NCI-H1436 treated with DMSO at 0.1 percent for 48 hours (cell line): Measurements from ENCODE around the gene NKAIN2.
"Not testable (repeated sequence)": the region's sequence is repeated elsewhere in the genome, so short reads cannot be mapped to it uniquely, and the experiment has no call there.

ENCODE experiments used
- DNase-seq: peaks from one replicate; lab custom pipeline; 2025; lab: John Stamatoyannopoulos, UW

The NKAIN2 gene

GRCh38 chr6:124433387-124434160, 629.9 kb downstream of the NKAIN2 start:
- no peak for DNase-seq

GRCh38 chr6:124434421-124434820, 630.8 kb downstream of the NKAIN2 start:
- DNase-seq = no peak

DNA sequence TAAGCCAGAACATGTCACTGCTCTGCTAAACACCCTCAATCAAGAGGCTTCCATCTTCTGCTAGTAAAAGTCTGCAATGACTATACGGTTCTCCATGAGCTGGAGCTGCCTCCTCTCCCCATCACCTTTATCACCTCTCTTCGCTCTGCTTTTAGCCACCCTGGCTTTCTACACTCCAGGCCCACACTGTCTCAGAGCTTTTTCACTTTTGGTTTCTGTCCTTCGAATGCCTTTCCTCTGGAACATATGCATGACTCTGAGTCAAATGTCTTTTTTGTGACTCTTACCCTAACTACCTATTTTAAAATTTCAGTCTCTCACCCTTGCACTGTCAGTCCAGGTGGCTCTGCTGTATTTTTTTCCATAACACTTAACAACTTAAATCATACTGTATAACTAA, 633.1 kb downstream of the NKAIN2 start:
- no peak for DNase-seq

DNA sequence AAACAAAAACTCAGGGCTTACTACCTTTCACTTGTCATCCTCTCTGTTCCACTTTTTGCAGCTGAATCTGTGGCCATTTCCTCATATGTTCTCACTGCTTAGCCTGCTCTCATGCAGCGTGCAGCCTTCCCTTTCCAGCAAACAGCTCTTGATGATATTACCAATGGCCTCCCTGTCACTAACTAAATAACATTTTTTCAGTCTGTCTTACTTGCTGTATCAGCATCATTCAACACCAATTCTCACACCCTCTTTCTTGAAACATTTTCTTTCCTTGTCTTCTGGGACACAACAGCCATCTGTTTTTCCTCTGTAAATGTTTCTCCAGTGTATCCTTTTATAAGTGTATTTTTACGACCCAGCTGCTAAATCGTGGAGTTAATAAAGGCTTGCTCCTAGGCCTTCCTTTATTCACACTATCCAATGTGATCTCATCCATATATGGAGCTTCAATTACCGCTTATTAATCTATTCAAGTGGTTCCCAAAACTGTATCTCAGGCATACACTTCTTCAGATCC, 634.9 kb downstream of the NKAIN2 start:
- no peak for DNase-seq

DNA sequence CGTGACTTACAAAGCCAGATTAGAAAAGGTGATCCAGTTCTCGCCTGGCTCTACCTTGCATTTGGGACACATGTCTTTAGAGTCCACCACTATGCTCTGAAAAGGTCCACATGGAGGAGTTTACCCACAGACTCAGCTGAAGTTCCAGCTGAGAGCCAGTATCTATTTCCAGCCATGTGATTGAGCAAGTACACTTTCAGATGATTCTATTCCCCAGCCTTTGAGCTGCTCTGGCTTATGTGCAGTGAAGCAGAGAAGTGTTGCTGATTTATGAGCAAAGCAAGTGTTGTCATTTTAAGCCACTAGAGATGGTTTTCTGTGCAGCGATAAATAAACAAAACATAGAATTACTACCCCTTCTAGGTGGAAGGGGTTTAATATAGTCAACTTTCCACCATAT, 637.8 kb downstream of the NKAIN2 start:
- DNase-seq = no peak

GRCh38 chr6:124443541-124443940, 639.9 kb downstream of the NKAIN2 start:
- DNase-seq = no peak

- DNase-seq = no peak
These were observed 641.9 kb downstream of the NKAIN2 start for GRCh38 chr6:124445581-124445980.

DNA sequence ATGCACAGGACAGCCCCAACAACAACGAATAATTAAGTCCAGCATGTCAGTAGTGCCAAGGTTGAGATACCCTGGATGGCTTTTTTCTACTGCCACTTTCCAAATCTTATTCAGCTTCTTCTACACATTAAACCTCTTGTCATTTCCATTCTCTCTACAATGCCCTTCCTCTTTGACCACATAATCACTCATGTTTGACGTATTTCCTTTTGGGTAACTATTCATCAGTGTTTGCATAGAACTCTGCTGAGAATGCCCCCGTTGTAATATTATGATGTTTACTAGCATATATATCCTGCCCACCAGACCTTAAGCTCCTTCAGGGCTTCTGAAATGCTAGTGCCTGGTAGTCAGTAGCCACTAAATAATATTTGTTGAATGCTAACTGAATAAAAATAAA, 643.3 kb downstream of the NKAIN2 start:
- DNase-seq = no peak

DNA sequence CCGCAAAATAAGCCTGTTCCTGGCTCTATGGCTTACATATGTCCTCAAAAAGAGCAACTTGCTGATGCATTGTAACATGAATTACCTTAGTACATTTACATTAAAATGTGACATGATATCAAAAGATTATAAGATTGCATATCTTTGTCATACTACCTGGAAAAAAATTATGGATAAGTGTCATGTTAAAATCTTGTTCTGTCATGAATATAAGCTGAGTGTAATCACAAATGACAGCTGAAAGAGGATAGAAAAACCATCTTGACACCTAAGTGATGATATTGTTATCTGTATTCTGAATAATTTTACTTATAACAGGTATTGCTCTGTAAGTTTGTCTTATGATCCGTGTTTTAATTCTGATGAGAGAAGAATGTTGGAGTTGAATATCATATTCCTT, 655.6 kb downstream of the NKAIN2 start:
- DNase-seq = no peak

GRCh38 chr6:124462750-124463149, 659.1 kb downstream of the NKAIN2 start:
- no peak for DNase-seq

GRCh38 chr6:124463271-124463670, 659.6 kb downstream of the NKAIN2 start:
- DNase-seq = no peak

- DNase-seq = not testable (repeated sequence)
These were observed 660.9 kb downstream of the NKAIN2 start for GRCh38 chr6:124464600-124464999.

- DNase-seq = no peak
These were observed 663.3 kb downstream of the NKAIN2 start for GRCh38 chr6:124466949-124467348.

GRCh38 chr6:124467366-124467765, 663.7 kb downstream of the NKAIN2 start:
- DNase-seq = no peak

GRCh38 chr6:124470803-124471202, 667.1 kb downstream of the NKAIN2 start:
- DNase-seq = no peak

GRCh38 chr6:124475176-124475575, 671.5 kb downstream of the NKAIN2 start:
- no peak for DNase-seq

DNA sequence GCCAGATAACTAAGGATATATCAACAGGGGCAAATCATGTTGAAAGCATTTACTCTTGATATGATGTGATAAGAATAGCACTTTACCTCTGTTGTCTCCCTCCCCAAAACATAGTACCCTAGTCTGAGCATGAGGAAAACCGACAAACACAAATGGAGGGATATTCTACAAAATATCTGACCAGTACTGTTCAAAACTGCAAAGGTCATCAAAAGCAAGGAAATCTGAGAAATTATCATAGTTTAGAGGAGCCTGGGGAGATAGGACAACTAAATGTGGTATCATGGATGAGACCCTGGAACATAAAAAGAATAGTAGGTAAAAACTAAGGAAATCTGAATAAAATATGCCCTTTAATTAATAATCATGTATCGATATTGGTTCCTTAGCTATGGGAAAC, 675.2 kb downstream of the NKAIN2 start:
- no peak for DNase-seq

DNA sequence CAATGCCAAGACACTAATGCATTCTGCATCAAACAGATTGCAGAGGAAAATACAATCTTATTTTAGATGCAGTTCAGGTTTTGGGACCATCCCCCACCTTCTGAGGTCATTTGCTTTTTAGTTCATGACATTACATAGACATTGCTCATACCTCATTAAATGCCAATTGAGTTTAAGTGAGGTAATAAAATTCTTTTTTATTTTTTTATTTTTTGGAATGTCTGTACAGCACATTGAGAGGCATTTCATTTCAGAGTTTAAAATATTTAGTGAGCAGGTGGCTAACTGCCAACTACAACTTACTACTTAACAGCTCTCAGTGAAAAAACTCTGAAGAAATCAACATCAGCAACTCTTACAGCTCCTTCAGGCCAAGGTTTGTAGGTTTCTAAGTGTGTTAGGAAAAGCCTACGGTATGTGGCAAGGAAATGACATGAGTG, 676.3 kb downstream of the NKAIN2 start:
- DNase-seq = no peak

- no peak for DNase-seq
These were observed 678.4 kb downstream of the NKAIN2 start for GRCh38 chr6:124482071-124482491.

DNA sequence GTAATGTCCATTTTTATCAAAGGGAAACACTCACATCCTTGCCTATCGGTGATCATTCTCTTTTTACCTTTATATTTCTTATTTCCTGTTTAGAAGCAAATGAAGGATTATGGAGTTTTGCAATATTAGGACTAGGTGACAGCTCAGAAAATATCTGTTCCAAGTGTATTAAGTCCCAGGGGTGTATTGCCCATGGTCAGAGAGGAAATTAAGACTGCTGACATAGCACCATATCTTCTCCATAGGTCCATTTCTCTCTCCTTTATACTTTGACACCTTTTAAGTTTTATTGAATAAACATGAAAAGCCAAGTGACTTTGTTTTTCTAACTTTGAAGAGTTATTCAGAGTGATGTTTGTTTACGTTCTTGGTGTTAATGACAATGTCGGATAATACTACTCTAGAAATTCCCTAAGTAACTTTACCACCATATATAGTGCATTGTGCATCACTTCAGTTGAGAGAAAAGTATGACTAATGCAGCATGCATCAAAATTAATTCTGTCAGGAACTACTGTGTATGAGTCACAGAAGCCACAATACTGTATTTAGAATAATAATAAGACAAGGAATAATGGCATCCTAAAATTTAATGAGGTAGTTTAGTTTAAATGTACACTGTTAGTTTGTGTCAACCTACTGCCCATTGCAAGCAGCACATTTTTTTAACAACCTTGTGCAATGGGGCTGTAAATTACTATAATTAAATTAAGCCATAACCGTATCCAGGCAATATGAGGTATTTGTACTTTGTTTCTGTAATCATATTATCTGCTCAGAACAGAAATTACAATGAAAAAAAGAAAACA, 684.2 kb downstream of the NKAIN2 start:
- DNase-seq = peak; percentile 66

GRCh38 chr6:124490122-124490521, 686.5 kb downstream of the NKAIN2 start:
- no peak for DNase-seq

DNA sequence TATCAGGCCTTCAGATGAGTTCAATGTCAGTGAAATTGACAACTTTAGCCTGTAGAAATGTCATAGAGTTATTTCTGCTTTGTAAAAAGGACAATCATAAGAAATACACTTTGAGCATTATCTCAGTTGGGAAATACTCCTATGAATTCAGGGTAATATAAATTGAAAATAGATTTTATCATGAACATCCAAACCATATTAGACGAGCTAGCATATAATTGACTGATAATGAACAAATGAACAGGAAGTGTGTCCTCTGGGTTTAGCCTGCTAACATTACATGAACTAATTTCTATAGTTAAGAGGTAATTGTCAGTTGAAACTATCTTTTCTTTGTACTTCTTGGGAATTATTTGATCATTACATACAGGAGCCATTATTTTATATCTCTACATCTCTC, 689.6 kb downstream of the NKAIN2 start:
- no peak for DNase-seq
